GM18951 (cell line): ENCODE data around the gene PRKCZ.

Experiments used
- POLR2A ChIP-seq: IDR thresholded peaks from 4 replicates; pipeline ENCODE4 v1.6.1; 2011; ENCODE audit warnings: mild to moderate bottlenecking; ENCODE audit not compliant: insufficient read length, insufficient read depth; ENCODE audit errors: extremely low read depth
- in situ Hi-C: fragments of 300-500 bp; cut with MboI; formaldehyde crosslinking; loops from one replicate; pipeline ENCODE4 v1.12.0; 2022; ENCODE audit warnings: low sequenced_read_pairs, mixed read lengths, inconsistent platforms; ENCODE audit not compliant: unreplicated experiment

PRKCZ gene

DNA sequence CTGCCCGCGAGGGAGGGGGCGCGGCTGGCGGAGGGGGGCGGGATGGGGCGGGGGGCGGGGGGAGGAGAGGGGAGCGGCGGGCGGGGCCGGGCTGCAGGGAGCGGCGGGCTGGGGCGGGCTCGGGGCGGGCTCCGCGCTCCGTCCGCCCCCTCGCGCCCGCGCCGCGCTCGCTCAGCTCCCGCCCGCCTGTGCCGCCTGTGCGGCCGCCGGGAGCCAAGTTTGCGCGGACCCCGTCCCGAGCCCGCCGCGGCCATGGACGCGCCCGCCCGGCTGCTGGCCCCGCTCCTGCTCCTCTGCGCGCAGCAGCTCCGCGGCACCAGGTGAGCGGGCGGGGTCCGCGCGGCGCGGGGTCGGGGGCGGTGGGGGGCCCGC, 31.1 kb upstream of the PRKCZ start, which contains the start of gene GABRD:
TSS of gene GABRD (plus strand) at position 174 of the 372 bp plus-strand sequence. CDS start at position 253, 79 bp downstream.
- in situ Hi-C loops = no loop called here
- no peak for TF ChIP-seq POLR2A

DNA sequence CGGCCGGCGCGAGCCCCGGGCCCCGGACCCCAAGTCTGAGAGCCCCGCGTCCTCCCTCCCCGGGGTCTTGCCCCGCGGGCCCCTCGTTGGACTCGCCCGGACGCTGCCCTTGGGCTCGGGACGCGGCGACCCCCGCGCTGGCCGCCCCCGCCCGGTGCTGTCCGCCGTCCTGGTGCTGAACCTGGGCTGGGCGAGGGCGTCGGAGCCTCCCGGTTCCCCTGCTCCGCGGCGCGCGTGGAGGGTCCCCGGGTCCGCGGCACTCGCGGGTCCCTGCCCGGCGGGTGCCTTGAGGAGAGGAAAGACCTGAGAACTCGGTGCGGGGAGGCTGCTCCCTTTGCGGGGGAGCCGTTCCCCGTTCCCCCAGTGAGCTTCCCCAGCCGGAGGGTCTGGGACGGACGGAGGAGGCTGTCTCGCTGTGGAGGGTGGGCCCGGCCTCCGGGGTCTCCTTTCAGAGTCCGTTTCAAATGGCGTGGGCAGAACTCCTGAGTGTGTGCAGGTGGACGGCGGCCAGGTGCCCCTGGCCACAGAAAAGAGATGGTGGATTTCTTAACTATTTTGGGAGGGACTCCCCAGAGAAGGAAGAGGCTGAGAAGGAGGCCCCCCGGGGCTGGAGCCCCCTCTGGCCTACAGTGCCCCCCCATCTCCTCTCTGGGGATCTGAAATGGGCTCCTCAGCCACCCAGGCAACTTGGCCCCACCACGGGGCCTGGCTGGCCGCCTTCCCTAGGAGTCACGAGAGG, 30.5 kb upstream of the PRKCZ start:
- in situ Hi-C loops = no loop called here
- no peak for TF ChIP-seq POLR2A

DNA sequence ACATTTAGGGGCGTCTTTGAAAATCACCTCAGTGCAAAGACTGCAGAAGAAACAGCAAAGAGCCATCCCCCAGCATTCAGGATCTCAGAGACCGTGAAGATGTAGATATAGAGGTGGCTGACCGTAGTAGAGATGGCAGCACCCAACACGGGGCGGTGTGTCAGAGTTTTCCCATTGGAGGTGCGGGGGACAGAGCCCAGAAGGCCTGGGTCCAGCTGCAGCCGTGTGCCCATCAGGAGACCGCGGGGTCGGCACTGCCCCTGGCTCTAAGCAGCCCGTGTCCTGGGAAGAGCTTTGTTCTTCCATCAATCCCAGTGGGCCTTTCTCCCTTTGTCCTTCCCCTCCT, 29.9 kb upstream of the PRKCZ start:
- TF ChIP-seq POLR2A = no peak
- in situ Hi-C loops = no loop called here

DNA sequence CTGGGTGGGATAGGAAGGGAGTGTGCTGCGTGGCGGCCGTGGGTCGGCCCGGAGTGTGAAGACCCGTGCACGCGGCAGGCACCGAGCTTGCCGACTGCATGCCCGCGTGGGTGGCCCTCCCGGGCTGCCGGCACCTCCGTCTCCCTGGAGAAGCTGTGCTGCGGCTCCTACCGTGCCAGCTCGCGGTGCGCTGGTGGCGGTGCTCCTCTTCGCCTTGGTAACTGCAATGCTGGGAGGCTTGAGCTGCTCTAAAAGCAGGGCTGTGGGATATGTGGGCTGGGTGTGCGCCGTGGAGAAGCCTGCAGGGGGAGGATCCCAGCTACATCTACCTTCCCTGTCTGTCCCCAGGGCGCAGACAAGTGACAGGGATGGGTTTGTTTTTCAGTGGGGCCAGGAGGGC, 28.7 kb upstream of the PRKCZ start:
- in situ Hi-C loops = no loop called here
- no peak for TF ChIP-seq POLR2A

DNA sequence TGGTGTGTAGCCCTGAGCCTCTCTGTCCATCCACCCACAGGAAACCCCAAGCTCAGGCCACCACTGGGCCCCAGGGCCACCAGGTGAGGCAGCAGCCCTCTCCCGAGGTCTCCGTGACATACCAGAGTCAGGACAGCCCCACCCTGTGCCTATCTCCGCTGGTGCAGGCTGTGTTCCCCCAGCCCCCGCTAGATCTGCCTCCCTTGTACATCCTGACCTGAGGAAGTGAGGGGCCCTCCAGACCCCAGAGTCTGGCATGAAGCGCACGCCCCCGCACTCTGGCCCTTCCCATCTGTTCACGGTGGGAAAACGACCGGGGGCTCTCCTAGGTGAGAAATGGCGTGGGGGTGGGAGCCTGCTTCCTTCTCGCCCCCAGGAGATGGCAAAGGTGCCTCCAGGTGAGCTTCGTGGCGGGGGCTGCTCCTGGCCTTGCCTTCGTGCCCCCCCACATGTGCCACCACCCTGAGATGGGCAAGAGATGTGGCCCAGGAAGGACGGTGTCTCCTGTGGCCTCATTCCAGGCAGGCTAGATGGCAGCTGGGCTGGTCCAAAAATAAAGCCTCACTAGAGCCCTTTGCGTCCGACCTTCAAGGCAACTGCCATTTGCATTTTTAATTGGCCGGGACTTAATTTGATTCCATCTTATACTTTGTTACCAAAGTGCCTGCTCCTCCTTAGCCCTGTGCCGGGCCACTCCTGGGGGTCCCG, 28.0 kb upstream of the PRKCZ start:
- in situ Hi-C loops = no loop called here
- no peak for TF ChIP-seq POLR2A

DNA sequence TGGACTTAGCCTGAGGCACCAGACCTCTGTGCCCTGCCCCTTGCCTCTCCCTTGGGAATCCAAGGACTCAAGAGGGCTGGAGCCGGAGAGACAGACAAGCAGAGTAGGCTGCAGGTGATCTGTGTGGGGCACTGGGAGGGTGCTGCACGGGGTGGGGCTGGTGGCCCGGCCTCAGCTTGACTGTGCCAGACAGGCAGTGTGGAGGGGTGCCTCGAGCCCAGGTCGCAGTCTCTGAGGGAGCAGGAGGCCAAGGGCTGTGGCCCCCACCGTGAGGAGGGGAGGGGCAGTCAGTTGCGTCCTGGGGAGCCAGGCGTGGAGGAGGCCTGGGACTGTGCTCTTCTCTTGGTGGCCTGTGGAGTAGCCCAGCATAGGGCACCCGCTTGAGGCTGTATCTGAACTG, 27.0 kb upstream of the PRKCZ start:
- in situ Hi-C loops = no loop called here
- TF ChIP-seq POLR2A = no peak

DNA sequence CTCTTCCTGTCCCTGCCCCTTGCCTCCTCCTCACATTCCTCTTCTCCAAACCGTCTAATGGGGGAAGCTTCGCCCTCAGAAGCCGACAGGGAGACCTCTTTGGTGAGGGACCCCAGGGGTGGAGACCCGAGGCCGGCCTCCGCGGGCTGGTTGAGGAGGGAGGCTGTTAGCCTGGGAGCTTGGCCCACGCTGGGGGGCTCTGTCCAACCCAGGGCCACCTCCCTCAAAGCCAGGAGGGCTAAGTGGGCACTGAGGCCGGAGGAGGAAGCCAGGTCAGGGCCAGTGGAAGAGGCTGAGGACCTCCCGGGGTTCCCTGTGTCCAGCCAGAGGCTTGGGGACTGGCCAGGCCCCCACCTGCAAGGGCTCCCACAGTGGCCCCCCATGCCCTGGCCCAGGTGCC, 25.8 kb upstream of the PRKCZ start:
- in situ Hi-C loops = no loop called here
- no peak for TF ChIP-seq POLR2A

DNA sequence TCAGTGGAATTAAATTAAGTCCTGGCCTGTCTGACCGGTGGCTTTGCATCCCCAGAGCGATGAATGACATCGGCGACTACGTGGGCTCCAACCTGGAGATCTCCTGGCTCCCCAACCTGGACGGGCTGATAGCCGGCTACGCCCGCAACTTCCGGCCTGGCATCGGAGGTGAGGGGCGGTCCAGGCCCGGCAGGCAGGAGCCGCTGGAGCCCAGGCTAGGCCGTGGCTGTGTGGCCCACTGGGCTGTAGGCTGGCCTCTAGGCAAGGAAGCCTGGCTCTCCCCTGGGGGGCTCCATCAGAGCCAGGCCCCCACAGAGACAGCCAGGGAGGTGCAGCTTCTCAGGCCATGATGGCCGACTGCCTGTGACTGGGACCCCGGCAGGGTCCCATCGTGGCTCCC, 25.3 kb upstream of the PRKCZ start:
- in situ Hi-C loops = no loop called here
- TF ChIP-seq POLR2A = no peak

DNA sequence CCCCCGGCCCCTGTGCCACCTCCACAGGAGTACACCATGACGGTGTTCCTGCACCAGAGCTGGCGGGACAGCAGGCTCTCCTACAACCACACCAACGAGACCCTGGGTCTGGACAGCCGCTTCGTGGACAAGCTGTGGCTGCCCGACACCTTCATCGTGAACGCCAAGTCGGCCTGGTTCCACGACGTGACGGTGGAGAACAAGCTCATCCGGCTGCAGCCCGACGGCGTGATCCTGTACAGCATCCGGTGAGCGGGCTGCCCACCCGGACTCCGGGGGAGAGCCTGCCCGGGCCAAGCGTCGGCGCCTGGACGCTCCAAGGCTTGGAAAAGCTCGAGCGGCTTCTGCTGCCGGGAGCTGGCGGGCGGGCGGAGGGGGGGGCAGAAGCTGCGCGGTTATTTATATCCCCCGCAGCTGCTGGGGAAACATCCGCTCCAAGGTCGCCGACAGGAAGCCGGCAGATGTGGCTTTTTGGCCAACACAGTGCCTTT, 24.7 kb upstream of the PRKCZ start:
- in situ Hi-C loops = no loop called here
- no peak for TF ChIP-seq POLR2A

DNA sequence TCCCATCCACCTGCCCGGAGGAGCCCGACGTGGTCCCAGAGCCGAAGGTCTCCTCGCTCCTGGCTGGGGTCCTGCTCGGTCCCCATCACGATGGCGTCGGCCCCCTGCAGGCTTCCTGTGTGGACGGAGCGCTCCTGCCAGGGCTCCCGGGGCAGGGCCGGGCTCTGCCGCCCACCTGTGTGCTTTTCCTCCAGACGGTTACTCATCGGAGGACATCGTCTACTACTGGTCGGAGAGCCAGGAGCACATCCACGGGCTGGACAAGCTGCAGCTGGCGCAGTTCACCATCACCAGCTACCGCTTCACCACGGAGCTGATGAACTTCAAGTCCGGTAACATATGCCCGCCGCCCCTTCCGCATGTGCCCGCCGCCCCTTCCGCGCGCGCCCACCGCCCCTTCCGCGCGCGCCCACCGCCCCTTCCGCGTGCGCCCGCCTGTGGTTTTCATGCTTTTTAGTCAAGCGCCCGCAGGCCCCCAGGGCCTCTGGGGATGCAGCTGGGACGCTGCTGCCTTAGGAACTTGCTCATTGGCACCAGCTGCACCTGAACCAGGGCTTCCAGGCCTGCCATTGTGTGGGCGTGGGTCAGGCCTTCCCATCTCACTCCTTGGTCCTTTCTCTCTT, 22.1 kb upstream of the PRKCZ start:
- in situ Hi-C loops = no loop called here
- no peak for TF ChIP-seq POLR2A

DNA sequence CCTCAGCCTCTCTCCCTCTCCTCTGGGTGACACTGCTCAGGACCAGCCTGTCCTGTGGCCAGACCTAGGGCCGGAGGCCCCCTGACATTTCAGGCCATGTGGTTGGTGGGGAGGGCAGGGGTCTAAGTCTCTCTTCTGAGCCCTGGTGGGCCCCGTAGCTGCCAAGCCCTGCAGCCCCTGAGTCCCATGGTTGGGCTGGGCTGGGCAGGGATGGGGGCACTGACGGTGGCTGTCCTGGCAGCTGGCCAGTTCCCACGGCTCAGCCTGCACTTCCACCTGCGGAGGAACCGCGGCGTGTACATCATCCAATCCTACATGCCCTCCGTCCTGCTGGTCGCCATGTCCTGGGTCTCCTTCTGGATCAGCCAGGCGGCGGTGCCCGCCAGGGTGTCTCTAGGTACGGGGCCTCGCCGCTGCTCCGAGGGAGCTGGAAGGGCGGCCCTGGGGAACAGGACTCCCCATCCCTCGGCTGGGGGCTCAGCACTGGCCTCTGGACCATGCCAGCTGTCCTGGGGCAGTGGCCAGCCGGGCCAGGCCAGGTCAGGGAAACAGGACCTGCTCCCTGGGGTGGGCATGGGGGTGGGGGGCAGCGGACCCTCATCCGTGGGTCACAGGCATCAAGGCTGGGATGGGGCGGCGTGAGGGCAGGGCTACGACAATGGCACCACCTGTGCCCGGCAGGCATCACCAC, 21.2 kb upstream of the PRKCZ start:
- no peak for TF ChIP-seq POLR2A
- in situ Hi-C loops = no loop called here

DNA sequence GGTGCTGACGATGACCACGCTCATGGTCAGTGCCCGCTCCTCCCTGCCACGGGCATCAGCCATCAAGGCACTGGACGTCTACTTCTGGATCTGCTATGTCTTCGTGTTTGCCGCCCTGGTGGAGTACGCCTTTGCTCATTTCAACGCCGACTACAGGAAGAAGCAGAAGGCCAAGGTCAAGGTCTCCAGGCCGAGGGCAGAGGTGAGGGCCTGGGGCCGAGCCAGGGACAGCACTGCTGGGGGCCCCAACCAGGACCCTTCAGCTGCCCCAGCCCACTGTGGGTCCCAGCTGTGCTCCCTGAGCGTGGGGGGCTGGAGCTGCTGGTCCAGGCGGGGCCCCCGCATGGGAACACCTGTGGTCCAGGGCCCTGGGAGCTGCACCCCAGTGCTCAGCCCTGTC, 20.6 kb upstream of the PRKCZ start:
- TF ChIP-seq POLR2A = no peak
- in situ Hi-C loops = no loop called here

DNA sequence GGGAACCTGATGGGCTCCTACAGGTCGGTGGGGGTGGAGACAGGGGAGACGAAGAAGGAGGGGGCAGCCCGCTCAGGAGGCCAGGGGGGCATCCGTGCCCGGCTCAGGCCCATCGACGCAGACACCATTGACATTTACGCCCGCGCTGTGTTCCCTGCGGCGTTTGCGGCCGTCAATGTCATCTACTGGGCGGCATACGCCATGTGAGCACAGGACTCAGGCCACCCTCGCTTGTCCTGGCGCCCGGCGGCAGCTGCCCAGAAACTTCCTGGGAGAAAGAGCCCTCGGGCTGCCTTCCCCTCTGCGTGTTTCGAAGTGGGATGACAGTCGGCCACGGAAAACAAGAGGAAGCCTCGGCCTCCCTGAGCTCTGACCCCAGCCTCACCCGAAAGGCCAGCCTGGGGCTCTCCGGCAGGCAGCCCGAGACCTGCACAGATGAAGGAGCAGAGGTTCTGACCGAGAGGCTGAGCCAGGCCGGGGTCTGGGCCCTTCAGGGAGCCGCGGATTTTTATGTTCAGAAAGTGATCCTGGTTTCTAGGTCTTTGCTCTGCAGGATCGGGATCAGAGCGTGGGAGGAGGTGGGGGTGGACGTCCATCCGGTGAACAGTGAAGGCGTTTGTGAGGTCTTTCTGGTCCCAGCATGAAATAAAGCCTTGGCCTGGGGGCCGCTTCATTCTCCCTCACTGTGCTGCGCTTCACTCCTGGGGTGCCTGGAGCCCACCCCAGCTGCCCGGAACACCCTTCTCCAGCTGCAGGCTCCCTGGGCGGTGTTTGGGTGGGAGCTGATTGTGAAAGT, 19.9 kb upstream of the PRKCZ start:
- TF ChIP-seq POLR2A = no peak
- in situ Hi-C loops = no loop called here
